GM11168 (cell line): Measurements from ENCODE around the gene GADL1.

Experiments
- in situ Hi-C: fragments of 300-500 bp; cut with MboI; formaldehyde crosslinking; loops from one replicate; pipeline ENCODE4 v1.12.0; 2022; ENCODE audit warnings: low sequenced_read_pairs; ENCODE audit not compliant: unreplicated experiment

GADL1 gene

GRCh38 chr3:30766522-30766921 is 127.9 kb downstream of the GADL1 start:
- in situ Hi-C loops: loop anchor here (10.0 kb wide), 1 partner anchor 368 kb away; no protein-coding TSS in a partner anchor

- in situ Hi-C loops: loop anchor here (10.0 kb wide), 1 partner anchor 370 kb away; no protein-coding TSS in a partner anchor
Observed at GRCh38 chr3:30764891-30765290, 129.6 kb downstream of the GADL1 start.

GRCh38 chr3:30764281-30764680 is 130.2 kb downstream of the GADL1 start:
- in situ Hi-C loops: loop anchor here (10.0 kb wide), 1 partner anchor 371 kb away; no protein-coding TSS in a partner anchor

- in situ Hi-C loops: loop anchor here (10.0 kb wide), 1 partner anchor 373 kb away; no protein-coding TSS in a partner anchor
Observed at GRCh38 chr3:30761374-30761773, 133.1 kb downstream of the GADL1 start.

- in situ Hi-C loops: loop anchor here (10.0 kb wide), 1 partner anchor 374 kb away; no protein-coding TSS in a partner anchor
Observed at GRCh38 chr3:30760737-30761136, 133.7 kb downstream of the GADL1 start.

GRCh38 chr3:30760040-30760695 is 134.3 kb downstream of the GADL1 start:
- in situ Hi-C loops: loop anchor here (10.0 kb wide), 1 partner anchor 375 kb away; no protein-coding TSS in a partner anchor

GRCh38 chr3:30756218-30756617 is 138.2 kb downstream of the GADL1 start:
- in situ Hi-C loops: no loop called here

GRCh38 chr3:30754426-30754825 is 140.0 kb downstream of the GADL1 start:
- in situ Hi-C loops: no loop called here

- in situ Hi-C loops: no loop called here
Observed at GRCh38 chr3:30753766-30754165, 140.7 kb downstream of the GADL1 start.

- in situ Hi-C loops: no loop called here
Observed at GRCh38 chr3:30752970-30753369, 141.5 kb downstream of the GADL1 start.

GRCh38 chr3:30752491-30752890 is 142.0 kb downstream of the GADL1 start:
- in situ Hi-C loops: no loop called here

- in situ Hi-C loops: no loop called here
Observed at GRCh38 chr3:30751610-30752299, 142.7 kb downstream of the GADL1 start.

- in situ Hi-C loops: no loop called here
Observed at GRCh38 chr3:30750967-30751366, 143.5 kb downstream of the GADL1 start.

GRCh38 chr3:30749230-30749629 is 145.2 kb downstream of the GADL1 start:
- in situ Hi-C loops: no loop called here

GRCh38 chr3:30747771-30748281 is 146.6 kb downstream of the GADL1 start:
- in situ Hi-C loops: no loop called here

- in situ Hi-C loops: no loop called here
Observed at GRCh38 chr3:30743641-30744317, 150.7 kb downstream of the GADL1 start.

- in situ Hi-C loops: no loop called here
Observed at GRCh38 chr3:30742796-30743619, 151.5 kb downstream of the GADL1 start.

GRCh38 chr3:30741889-30742288 is 152.6 kb downstream of the GADL1 start:
- in situ Hi-C loops: no loop called here

- in situ Hi-C loops: no loop called here
Observed at GRCh38 chr3:30738605-30739004, 155.9 kb downstream of the GADL1 start.
